B cell (primary cell): ENCODE data around the gene OR2M7. TPM values are rescaled to one million over a fixed set of nuclear protein-coding genes. Genes with fewer than 3 reads are reported as not detected.

Experiments used
- ATAC-seq: fragments of 200-7000 bp; cut with Tn5 transposase; one replicate; pipeline ENCODE4 v1.10.0; 2021; ENCODE audit warnings: low read depth, mild to moderate bottlenecking, moderate number of reproducible peaks, moderate library complexity
- CTCF ChIA-PET: fragments of 350-600 bp; sonication (Branson Sonifier 250); formaldehyde crosslinking; loops from one replicate; lab custom pipeline; 2021; ENCODE audit warnings: antibody characterized with exemption, inconsistent platforms; lab: Charles Lee
- POLR2A ChIA-PET: fragments of 350-600 bp; sonication (Branson Sonifier 250); formaldehyde crosslinking; loops from one replicate; lab custom pipeline; 2021; ENCODE audit warnings: antibody characterized with exemption; lab: Charles Lee
- DNase-seq: peaks from one replicate; pipeline ENCODE4 v3.0.0; 2013
- H2AFZ ChIP-seq: 2 replicates; pipeline ENCODE4 v1.6.1; 2012; ENCODE audit warnings: mild to moderate bottlenecking, low read depth, low read length; ENCODE audit not compliant: insufficient read depth, poor library complexity, severe bottlenecking
- H3K27ac ChIP-seq, 2 donors: 1 replicate in 1 of 2; 2 replicates in 1 of 2; pipeline ENCODE4 v1.5.1; 2012 to 2013; ENCODE audit warnings: low read length in 2 of 2, mild to moderate bottlenecking in 2 of 2, moderate library complexity in 1 of 2
- H3K27me3 ChIP-seq, 4 experiments: fragments of 200-600 bp in 1 of 4; sonication (generic) in 1 of 4; replicated peaks in 1 of 4; 1 replicate in 2 of 4; 2 replicates in 2 of 4; pipeline versions ENCODE4 v1.6.1 to v1.7.0; 2013 to 2016; ENCODE audit warnings: low read length in 3 of 4, mild to moderate bottlenecking in 2 of 4, mixed read lengths in 1 of 4, moderate library complexity in 1 of 4; ENCODE audit not compliant: insufficient read depth in 4 of 4, control insufficient read depth in 3 of 4; ENCODE audit errors: control extremely low read depth in 1 of 4
- H3K36me3 ChIP-seq, 2 experiments: replicated peaks in 1 of 2; 1 replicate in 1 of 2; 2 replicates in 1 of 2; pipeline versions ENCODE4 v1.6.1 to v1.7.1; 2013; ENCODE audit warnings: low read length in 1 of 2; ENCODE audit not compliant: insufficient read depth in 2 of 2, control insufficient read depth in 1 of 2; ENCODE audit errors: control extremely low read depth in 1 of 2, extremely low read depth in 1 of 2
- H3K4me1 ChIP-seq, 2 donors: fragments of 200-600 bp in 1 of 2; sonication (generic) in 1 of 2; 1 replicate in 1 of 2; 2 replicates in 1 of 2; pipeline versions ENCODE4 v1.5.1 to v1.6.1; 2013 to 2017; ENCODE audit warnings: low read length in 2 of 2; ENCODE audit not compliant: control insufficient read depth in 2 of 2, insufficient read depth in 2 of 2
- H3K4me2 ChIP-seq: replicated peaks from 2 replicates; pipeline ENCODE3; 2012; ENCODE audit warnings: mild to moderate bottlenecking, low read depth, low read length; ENCODE audit not compliant: poor library complexity, severe bottlenecking
- H3K4me3 ChIP-seq, 5 experiments: fragments of 200-600 bp in 1 of 5; sonication (generic) in 1 of 5; 1 replicate in 3 of 5; 2 replicates in 2 of 5; pipeline versions ENCODE4 v1.5.1 to v1.7.0; 2011 to 2016; ENCODE audit warnings: low read length in 4 of 5, mild to moderate bottlenecking in 4 of 5, low read depth in 2 of 5, control low read depth in 1 of 5, moderate library complexity in 1 of 5; ENCODE audit not compliant: insufficient read depth in 1 of 5; ENCODE audit errors: control extremely low read depth in 1 of 5, extremely low read depth in 1 of 5
- H3K79me2 ChIP-seq: fragments of 200-600 bp; sonication (generic); one replicate; pipeline ENCODE4 v1.6.0; 2016; ENCODE audit warnings: low read length; ENCODE audit not compliant: control insufficient read depth, insufficient read depth
- H3K9ac ChIP-seq: fragments of 200-600 bp; sonication (generic); 2 replicates; pipeline ENCODE4 v1.6.1; 2017; ENCODE audit warnings: mild to moderate bottlenecking, low read length, moderate library complexity
- H3K9me3 ChIP-seq, 3 donors: one replicate each; pipeline versions ENCODE4 v1.6.1 to v1.7.1; 2013; ENCODE audit warnings: low read length in 2 of 3; ENCODE audit not compliant: control insufficient read depth in 2 of 3, insufficient read depth in 1 of 3; ENCODE audit errors: control extremely low read depth in 1 of 3
- H4K20me1 ChIP-seq: 2 replicates; pipeline ENCODE4 v1.6.0; 2012; ENCODE audit warnings: mild to moderate bottlenecking, low read length; ENCODE audit not compliant: insufficient read depth, control insufficient read depth, poor library complexity, severe bottlenecking
- H3K27ac Mint-ChIP-seq: one replicate; pipeline ENCODE4 v1.8.0; 2021; ENCODE audit warnings: mixed read lengths
- H3K27me3 Mint-ChIP-seq: one replicate; pipeline ENCODE4 v1.8.0; 2021; ENCODE audit warnings: mixed read lengths
- H3K4me1 Mint-ChIP-seq: one replicate; pipeline ENCODE4 v1.8.0; 2021; ENCODE audit warnings: mixed read lengths
- H3K4me3 Mint-ChIP-seq: one replicate; pipeline ENCODE4 v1.8.0; 2021; ENCODE audit warnings: mixed read lengths
- H3K9me3 Mint-ChIP-seq: one replicate; pipeline ENCODE4 v1.8.0; 2022; ENCODE audit warnings: mixed read lengths; ENCODE audit not compliant: insufficient read depth
- EZH2 ChIP-seq: IDR thresholded peaks from 2 replicates; pipeline ENCODE4 v1.6.1; 2012; ENCODE audit warnings: borderline replicate concordance, low read depth, mild to moderate bottlenecking, moderate library complexity, low read length; ENCODE audit not compliant: insufficient read depth, poor library complexity, severe bottlenecking
- WGBS: methylation state at CpG from one replicate; pipeline ENCODE4 v1.1.5; 2013; ENCODE audit warnings: missing lambda C conversion rate; ENCODE audit not compliant: insufficient coverage; 5-methylcytosine and 5-hydroxymethylcytosine counted together
- intact Hi-C: fragments of 100-400 bp; cut with micrococcal nuclease; formaldehyde crosslinking; loops from one replicate; pipeline ENCODE4 v1.10.0; 2022
- polyA plus RNA-seq: library from polyadenylated mRNA; depleted of rRNA; stranded (reverse); fragments of >200 nt; gene quantifications from 2 replicates; pipeline ENCODE4 v1.2.3, GENCODE V29; 2012
- total RNA-seq, 2 donors: library from RNA; stranded (reverse); fragments of 120-200 nt in 1 of 2; gene quantifications; 1 replicate in 1 of 2; 2 replicates in 1 of 2; pipeline versions ENCODE4 v1.2.3 to v1.2.4, GENCODE V29; 2013 to 2022
- TF ChIP-seq, protein P1 (sequence below): fragments of 200-600 bp; IDR thresholded peaks from one replicate; pipeline ENCODE4 v1.8.0; 2022; ENCODE audit warnings: antibody characterized with exemption, mild to moderate bottlenecking

Gene OR2M7
- total and polyA plus RNA-seq, 2 donors (not counting 1 experiment from before 2014, with no cell fraction given), result not detected

DNA sequence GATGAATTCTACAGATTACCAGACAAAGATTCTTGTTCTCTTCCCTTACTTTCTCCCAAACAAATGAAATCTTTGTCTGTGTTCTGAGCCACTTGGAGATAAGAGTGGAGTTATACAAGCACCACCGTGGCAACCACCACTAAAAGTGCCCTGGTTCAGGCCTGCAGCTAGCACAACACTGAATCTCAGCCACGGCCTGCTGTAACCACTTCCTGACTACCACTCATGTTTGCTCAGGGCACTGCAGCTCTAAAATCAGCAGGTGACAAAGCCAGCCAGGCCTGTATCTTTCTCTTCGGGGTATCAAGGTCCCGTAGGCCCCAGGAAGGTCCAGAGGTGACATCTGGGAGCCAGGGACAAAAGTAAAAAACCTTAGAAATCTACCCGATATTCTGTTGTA, 48.0 kb upstream of the OR2M7 start:
- Mint-ChIP-seq H3K27ac (no peak overlapping the region), H3K4me3 (no peak overlapping the region), H3K9me3 (no peaks in the 10 kb centered on the region), H3K4me1 (no peaks in the 10 kb centered on the region), H3K27me3 (peaks cover 13% of the 10 kb centered on the region)
- Histone ChIP-seq H3K9me3 (no peaks in the 10 kb centered on the region), H3K9ac (no peak overlapping the region), H3K27me3 (no peaks in the 10 kb centered on the region), H3K4me3 (no peak overlapping the region), H3K27ac (no peak overlapping the region), H4K20me1 (no peaks in the 10 kb centered on the region), H3K36me3 (no peaks in the 10 kb centered on the region), H3K79me2 (no peaks in the 10 kb centered on the region), H2AFZ (no peak overlapping the region), H3K4me2 (no peak overlapping the region), H3K4me1 (no peaks in the 10 kb centered on the region)
- WGBS, result 94% methylated on average over 5 of the region's 5 CpGs
- CTCF ChIA-PET, result no interaction called here
- POLR2A ChIA-PET, result no interaction called here
- intact Hi-C loops, result no loop called here
- no peak for ATAC-seq
- DNase-seq, result no peak
- TF ChIP-seq, protein P1, sequence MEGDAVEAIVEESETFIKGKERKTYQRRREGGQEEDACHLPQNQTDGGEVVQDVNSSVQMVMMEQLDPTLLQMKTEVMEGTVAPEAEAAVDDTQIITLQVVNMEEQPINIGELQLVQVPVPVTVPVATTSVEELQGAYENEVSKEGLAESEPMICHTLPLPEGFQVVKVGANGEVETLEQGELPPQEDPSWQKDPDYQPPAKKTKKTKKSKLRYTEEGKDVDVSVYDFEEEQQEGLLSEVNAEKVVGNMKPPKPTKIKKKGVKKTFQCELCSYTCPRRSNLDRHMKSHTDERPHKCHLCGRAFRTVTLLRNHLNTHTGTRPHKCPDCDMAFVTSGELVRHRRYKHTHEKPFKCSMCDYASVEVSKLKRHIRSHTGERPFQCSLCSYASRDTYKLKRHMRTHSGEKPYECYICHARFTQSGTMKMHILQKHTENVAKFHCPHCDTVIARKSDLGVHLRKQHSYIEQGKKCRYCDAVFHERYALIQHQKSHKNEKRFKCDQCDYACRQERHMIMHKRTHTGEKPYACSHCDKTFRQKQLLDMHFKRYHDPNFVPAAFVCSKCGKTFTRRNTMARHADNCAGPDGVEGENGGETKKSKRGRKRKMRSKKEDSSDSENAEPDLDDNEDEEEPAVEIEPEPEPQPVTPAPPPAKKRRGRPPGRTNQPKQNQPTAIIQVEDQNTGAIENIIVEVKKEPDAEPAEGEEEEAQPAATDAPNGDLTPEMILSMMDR, result no peak
- no peak for TF ChIP-seq EZH2

DNA sequence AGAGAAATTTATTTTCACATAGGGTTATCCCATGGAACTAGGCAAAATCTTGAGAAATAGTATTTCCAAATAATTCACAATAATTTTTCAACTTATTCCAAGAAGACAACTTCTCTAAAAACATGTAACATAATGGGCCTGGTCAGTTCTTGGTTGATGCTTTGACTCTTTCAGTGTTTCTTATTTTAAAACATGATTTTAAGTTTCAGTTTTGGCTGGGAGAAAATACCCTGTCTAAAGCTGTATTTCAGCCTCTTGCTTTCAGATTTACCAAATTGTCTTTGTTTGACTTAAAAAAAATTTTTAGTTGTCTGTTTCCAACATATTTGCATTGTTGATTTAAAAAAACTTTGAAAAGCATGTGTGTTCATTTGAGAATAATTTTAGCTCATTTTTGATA, 42.2 kb upstream of the OR2M7 start:
- Mint-ChIP-seq H3K9me3 (no peaks in the 10 kb centered on the region), H3K4me1 (no peaks in the 10 kb centered on the region), H3K27me3 (peaks cover 9% of the 10 kb centered on the region), H3K4me3 (no peak overlapping the region), H3K27ac (no peak overlapping the region)
- Histone ChIP-seq H3K27ac (no peak overlapping the region), H3K36me3 (no peaks in the 10 kb centered on the region), H4K20me1 (no peaks in the 10 kb centered on the region), H3K9me3 (no peaks in the 10 kb centered on the region), H3K4me1 (no peaks in the 10 kb centered on the region), H3K4me2 (no peak overlapping the region), H3K9ac (no peak overlapping the region), H3K79me2 (no peaks in the 10 kb centered on the region), H3K4me3 (no peak overlapping the region), H3K27me3 (no peaks in the 10 kb centered on the region), H2AFZ (no peak overlapping the region)
- DNase-seq (no peak), ATAC-seq (no peak)
- ChIA-PET POLR2A (no interaction called here), CTCF (no interaction called here)
- intact Hi-C loops, result no loop called here
- no peak for TF ChIP-seq EZH2
- TF ChIP-seq, protein P1, result no peak
